B cell (primary cell): ENCODE data around the gene STK16.

Source experiments
- EZH2 ChIP-seq: IDR thresholded peaks from 2 replicates; pipeline ENCODE4 v1.6.1; 2012; ENCODE audit warnings: borderline replicate concordance, low read depth, mild to moderate bottlenecking, moderate library complexity, low read length; ENCODE audit not compliant: insufficient read depth, poor library complexity, severe bottlenecking
- TF ChIP-seq, protein P1 (sequence below): fragments of 200-600 bp; IDR thresholded peaks from one replicate; pipeline ENCODE4 v1.8.0; 2022; ENCODE audit warnings: antibody characterized with exemption, mild to moderate bottlenecking

DNA sequence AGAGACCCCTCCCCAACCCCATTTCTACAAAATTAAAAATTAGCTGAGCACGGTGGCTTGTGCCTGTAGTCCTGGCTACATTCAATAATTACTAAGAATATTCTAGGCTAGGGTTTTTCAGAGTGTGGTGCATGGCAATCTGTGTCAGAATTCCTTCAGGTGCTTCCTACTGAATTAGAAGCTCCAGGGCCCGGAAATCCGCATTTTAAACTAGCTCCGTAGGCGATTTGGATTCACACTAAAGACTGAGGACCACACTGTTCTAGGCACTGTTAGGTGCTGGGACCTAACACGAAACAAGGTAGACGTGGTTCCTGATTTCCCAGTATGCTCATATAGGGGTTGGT is 39.3 kb upstream of the STK16 start:
- TF ChIP-seq, protein P1, sequence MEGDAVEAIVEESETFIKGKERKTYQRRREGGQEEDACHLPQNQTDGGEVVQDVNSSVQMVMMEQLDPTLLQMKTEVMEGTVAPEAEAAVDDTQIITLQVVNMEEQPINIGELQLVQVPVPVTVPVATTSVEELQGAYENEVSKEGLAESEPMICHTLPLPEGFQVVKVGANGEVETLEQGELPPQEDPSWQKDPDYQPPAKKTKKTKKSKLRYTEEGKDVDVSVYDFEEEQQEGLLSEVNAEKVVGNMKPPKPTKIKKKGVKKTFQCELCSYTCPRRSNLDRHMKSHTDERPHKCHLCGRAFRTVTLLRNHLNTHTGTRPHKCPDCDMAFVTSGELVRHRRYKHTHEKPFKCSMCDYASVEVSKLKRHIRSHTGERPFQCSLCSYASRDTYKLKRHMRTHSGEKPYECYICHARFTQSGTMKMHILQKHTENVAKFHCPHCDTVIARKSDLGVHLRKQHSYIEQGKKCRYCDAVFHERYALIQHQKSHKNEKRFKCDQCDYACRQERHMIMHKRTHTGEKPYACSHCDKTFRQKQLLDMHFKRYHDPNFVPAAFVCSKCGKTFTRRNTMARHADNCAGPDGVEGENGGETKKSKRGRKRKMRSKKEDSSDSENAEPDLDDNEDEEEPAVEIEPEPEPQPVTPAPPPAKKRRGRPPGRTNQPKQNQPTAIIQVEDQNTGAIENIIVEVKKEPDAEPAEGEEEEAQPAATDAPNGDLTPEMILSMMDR = no peak
- TF ChIP-seq EZH2 = no peak
